Right cardiac atrium (tissue), 5 donors: ENCODE results near the gene PDE12. TPM values are rescaled to one million over a fixed set of nuclear protein-coding genes. Genes with fewer than 3 reads are reported as not detected.
"Not testable (repeated sequence)": the region's sequence is repeated elsewhere in the genome, so short reads cannot be mapped to it uniquely, and the experiment has no call there.

Source experiments
- ATAC-seq, 2 donors: fragments of 200-7000 bp; cut with Tn5 transposase; one replicate each; pipeline versions ENCODE4 v1.8.0 to v1.9.1; 2020; ENCODE audit warnings: moderate library complexity in 2 of 2, mild to moderate bottlenecking in 1 of 2
- DNase-seq, 3 donors: peaks; one replicate each; pipeline ENCODE4 v3.0.0-alpha.2; 2020
- H3K27ac ChIP-seq: one replicate; pipeline ENCODE4 v1.5.1; 2013; ENCODE audit warnings: mild to moderate bottlenecking, low read length, control low read depth, moderate library complexity
- H3K27me3 ChIP-seq: one replicate; pipeline ENCODE4 v1.6.1; 2013; ENCODE audit not compliant: control insufficient read depth, insufficient read depth
- H3K4me1 ChIP-seq: one replicate; pipeline ENCODE4 v1.6.1; 2013; ENCODE audit warnings: low read length; ENCODE audit not compliant: control insufficient read depth, insufficient read depth
- H3K4me3 ChIP-seq: one replicate; pipeline ENCODE4 v1.5.1; 2013; ENCODE audit warnings: low read length, control low read depth
- H3K9me3 ChIP-seq: one replicate; pipeline ENCODE4 v1.6.1; 2013; ENCODE audit warnings: low read length; ENCODE audit not compliant: control insufficient read depth
- WGBS: extraction: QIAGEN DNeasy Blood & Tissue Kit; methylation state at CpG from one replicate; pipeline ENCODE4 v1.1.7; 2013; 5-methylcytosine and 5-hydroxymethylcytosine counted together
- intact Hi-C, 4 donors: fragments of 100-400 bp; cut with DNase I; formaldehyde crosslinking; loops; one replicate each; pipeline versions ENCODE4 v1.11.0 to v1.14.0; 2022 to 2023
- polyA plus RNA-seq: library from polyadenylated mRNA; stranded (reverse); fragments of 200-250 nt; gene quantifications from one replicate; pipeline ENCODE4 v1.2.3, GENCODE V29; 2013
- total RNA-seq, 4 donors: library from RNA; stranded (reverse); fragmentation: NEBNext Ultra II Directional; extraction: Animal tissue kit (Norgen Biotek cat#: 25700); gene quantifications; one replicate each; pipeline ENCODE4 v1.2.1, GENCODE V29; 2021
- donor health status: healthy with polysubstance abuse.
- donor health status: DM: no; HTN: yes; CAD: no.
- donor health status: DM: no; HTN: no; CAD: no.
- donor health status: DM: no; HTN: yes; CAD: no; lungs with severe emphysema.
- donor health status: DM: yes; HTN: yes; CAD: no.

The PDE12 gene
- total and polyA plus RNA-seq, 5 donors = 4.0 to 14.8 (median 11.4) TPM

DNA sequence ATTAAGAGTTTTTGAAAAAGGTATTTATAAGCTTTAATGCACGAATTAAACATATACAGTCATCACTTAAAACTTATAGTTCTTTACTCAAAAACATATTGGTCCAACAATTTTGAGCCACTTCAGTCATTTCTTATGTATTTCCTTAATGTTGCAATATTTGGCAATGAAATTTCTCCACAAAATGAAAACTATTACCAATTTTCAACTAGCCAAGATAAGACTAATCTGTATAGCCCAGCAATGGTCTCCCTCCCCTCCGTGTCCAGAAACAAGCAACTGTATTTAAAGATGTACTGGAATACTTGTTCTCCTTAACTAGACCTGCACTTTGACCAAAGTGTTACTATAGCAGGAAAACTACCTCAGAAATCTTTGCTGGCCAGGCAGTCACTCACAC, 31.8 kb downstream of the PDE12 start:
- Histone ChIP-seq H3K27me3 (no peaks in the 10 kb centered on the region), H3K4me1 (peaks cover 4% of the 10 kb centered on the region), H3K9me3 (no peaks in the 10 kb centered on the region), H3K27ac (no peak overlapping the region), H3K4me3 (no peak overlapping the region)
- DNase-seq (no peak), ATAC-seq (no peak)
- intact Hi-C loops = no loop called here
- whole genome bisulfite sequencing = 67% methylated on average over 2 of the region's 2 CpGs

DNA sequence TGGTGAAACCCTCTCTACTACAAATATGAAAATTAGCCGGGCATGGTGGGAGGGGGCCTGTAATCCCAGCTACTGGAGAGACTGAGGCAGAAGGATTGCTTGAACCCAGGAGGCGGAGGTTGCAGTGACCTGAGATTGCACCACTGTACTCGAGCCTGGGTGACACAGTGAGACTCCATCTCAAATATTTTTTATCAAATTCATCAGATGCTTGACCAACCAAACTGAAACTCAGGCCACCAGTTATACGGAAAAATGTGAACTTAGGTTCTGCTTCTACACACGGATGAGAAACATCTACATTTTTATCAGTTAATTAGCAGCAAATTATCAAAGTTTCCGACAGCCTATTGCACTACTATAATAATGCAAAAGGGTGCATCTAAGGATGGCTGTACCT, 36.2 kb downstream of the PDE12 start:
- no peak for ATAC-seq
- peaks cover 5% of the 10 kb centered on the region for H3K4me1 ChIP-seq
- H3K27ac ChIP-seq = no peak overlapping the region
- DNase-seq = no peak
- WGBS = 60% methylated on average over 6 of the region's 6 CpGs
- H3K27me3 ChIP-seq = no peaks in the 10 kb centered on the region
- H3K4me3 ChIP-seq = no peak overlapping the region
- H3K9me3 ChIP-seq = no peaks in the 10 kb centered on the region
- intact Hi-C loops = no loop called here

DNA sequence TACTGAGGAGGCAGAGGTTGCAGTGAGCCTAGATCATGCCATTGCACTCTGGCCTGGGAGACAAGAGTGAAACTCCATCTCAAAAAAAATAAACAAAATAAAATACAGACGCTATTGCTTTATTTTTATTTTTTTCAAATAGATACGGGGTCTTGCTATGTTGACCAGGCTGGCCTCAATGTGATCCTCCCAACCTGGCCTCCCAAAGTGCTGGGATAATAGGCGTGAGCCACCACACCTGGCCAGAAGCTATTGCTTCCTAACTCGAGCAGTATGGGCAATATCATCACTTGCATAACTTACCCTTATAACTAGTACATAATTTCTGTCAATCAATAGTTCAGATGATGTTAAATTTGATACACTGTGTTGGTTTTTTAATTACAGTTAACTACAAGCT, 38.1 kb downstream of the PDE12 start:
- no peaks in the 10 kb centered on the region for H3K27me3 ChIP-seq
- intact Hi-C loops = no loop called here
- no peaks in the 10 kb centered on the region for H3K9me3 ChIP-seq
- DNase-seq = no peak
- H3K4me1 ChIP-seq = peaks cover 5% of the 10 kb centered on the region
- WGBS = 71% methylated on average over 4 of the region's 4 CpGs
- no peak overlapping the region for H3K4me3 ChIP-seq
- ATAC-seq = no peak
- H3K27ac ChIP-seq = no peak overlapping the region

DNA sequence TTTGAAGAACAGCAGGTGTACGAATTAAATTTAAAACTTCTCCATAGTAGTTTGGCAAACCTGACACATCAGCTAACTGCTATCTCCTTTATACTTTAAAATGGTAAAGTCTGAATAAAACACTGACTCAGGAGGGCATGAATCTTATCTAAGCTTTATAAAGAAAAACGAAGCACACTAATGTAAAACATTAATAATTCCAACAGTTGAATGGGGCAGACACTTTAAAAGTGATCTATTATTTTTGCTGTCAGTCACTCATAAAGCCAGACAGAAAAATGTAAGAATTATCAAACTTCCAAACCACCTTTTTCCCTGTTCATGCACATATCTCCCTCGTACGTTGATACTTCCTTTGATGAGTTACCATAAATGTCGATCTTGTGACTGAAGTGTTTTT, 38.5 kb downstream of the PDE12 start:
- H3K27me3 ChIP-seq = no peaks in the 10 kb centered on the region
- H3K4me3 ChIP-seq = peak overlapping the region; percentile 76
- no peak overlapping the region for H3K27ac ChIP-seq
- 19% methylated on average over 5 of the region's 5 CpGs for WGBS
- no peak for ATAC-seq
- intact Hi-C loops = no loop called here
- H3K9me3 ChIP-seq = no peaks in the 10 kb centered on the region
- no peak for DNase-seq
- peaks cover 5% of the 10 kb centered on the region for H3K4me1 ChIP-seq

DNA sequence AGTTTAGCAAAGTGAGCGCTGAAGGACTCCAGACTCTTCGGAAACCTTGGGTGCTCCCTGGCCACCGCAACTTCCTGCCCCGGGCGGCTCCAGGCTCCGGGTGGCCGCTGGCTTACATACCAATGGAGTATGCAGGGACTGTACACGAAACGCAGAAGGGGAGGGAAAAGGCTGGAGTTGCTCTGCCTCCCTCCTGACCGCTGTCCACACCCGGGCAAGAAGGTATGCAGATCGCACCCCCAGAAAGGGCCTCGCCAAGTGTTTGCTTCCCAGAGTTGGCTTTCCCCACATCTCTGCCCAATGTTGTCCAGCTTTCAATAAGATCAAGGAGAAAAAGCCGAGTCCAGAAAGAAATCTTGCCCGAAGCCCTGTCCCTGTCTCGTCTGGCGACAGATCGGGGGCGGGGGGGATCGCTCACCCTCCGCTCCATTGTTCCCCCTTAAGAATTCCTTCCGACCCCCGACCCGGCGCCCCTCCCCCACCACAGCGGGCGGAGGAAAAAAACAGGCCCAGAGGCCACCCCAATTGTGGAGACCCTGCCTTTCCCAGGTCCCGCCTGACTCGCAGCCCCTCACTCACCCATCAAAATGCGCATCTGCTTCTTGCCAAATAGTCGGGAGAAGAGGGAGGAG, 40.5 kb downstream of the PDE12 start:
- ATAC-seq (peak; percentile 76 to 81), DNase-seq (peak; percentile 77 to 93 (median 91))
- H3K9me3 ChIP-seq = no peaks in the 10 kb centered on the region
- H3K4me3 ChIP-seq = peak overlapping the region; percentile 76
- WGBS = under 1% methylated on average over 31 of the region's 31 CpGs
- no peaks in the 10 kb centered on the region for H3K27me3 ChIP-seq
- intact Hi-C loops = loop anchor here in 1 of 4 donors (5.0 kb wide), 1 partner anchor 39 kb away; the partner anchor contains the start of gene PDE12
- peaks cover 5% of the 10 kb centered on the region for H3K4me1 ChIP-seq
- H3K27ac ChIP-seq = peak overlapping the region; percentile 88

DNA sequence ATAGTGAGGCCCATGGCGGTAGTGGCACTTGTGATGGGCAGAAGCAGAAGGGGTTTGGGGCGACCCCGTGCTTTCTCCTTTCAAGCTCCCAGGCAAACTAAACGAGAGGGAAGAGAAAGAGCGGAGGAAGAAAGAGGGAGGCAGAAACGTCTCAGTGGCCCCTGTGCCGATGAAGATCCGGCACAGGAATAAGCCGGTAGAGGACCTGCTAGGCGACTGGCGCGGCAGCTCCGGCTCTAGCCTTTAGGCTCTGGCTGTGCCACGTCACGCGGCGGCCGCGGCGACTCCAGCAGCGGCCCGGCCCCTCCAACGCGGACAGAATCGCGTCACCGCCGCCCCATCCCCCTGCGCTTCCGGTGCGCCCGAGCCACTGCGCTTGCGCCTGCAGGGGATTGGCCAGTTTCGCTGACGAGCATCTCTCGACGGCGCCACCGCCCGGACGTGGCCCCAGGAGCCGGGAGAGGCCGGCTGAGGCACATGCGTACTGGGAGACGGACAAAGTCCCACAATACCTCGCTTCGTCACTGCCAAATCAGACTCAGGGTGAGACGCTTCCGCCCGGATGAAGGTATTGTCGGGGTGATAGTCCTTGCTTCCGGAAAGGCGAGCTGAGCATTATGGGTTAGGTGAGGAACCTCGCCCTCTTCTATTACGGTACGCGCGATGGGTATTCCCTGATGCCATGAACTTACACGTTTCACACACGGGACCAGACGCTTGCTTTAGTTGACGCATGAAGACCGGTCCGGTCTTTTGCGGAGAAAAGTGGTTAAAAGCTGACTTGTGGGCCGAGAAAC, 41.3 kb downstream of the PDE12 start, which contains the start of gene ARF4:
Gene ARF4 (minus strand): TSS at position 218 of the 797 bp plus-strand sequence. CDS start 204 bp downstream, at position 14.
- Histone ChIP-seq H3K27ac (peak within 1 kb of the TSS; percentile 92), H3K4me1 (peaks cover 1% of the 10 kb centered on the region), H3K4me3 (peak within 1 kb of the TSS; percentile 76), H3K27me3 (no peaks in the 10 kb centered on the region), H3K9me3 (no peaks in the 10 kb centered on the region)
- WGBS = under 1% methylated on average over 67 of the region's 67 CpGs
- ATAC-seq (peak; percentile 97 to 98), DNase-seq (peak; percentile 100)
- intact Hi-C loops = loop anchor here in 1 of 4 donors (5.0 kb wide), 1 partner anchor 40 kb away; the partner anchor contains the start of gene PDE12

DNA sequence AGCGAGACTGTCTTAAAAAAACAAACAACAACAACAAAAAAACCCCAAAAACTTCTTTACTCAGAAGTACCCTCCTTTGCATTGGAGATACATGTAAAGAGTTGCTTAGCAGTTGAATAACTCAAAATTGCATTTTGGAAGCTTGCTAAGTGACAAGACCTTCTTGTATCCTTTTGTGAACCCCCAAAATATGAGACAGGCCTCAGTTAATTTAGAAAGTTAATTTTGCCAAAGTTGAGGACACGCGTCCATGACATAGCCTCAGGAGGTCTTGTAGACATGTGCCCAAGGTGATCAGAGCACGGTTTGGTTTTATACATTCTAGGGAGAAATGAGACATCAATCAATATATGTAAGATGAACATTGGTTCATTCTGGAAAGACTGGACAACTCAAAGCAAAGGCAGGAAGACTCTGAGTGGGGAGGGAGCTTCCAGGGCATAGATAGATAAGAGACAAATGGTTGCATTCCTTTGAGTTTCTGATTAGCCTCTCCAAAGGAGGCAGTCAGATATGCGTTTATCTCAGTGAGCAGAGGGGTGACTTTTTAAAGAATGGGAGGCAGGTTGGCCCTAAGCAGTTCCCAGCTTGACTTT, 42.8 kb downstream of the PDE12 start:
- intact Hi-C loops = loop anchor here in 1 of 4 donors (5.0 kb wide), 1 partner anchor 42 kb away; the partner anchor contains the start of gene PDE12
- Histone ChIP-seq H3K9me3 (no peaks in the 10 kb centered on the region), H3K4me3 (peak overlapping the region; percentile 67), H3K27me3 (no peaks in the 10 kb centered on the region), H3K27ac (peak overlapping the region; percentile 72), H3K4me1 (peaks cover 1% of the 10 kb centered on the region)
- no peak for ATAC-seq
- DNase-seq = no peak
- 48% methylated on average over 5 of the region's 5 CpGs for WGBS

DNA sequence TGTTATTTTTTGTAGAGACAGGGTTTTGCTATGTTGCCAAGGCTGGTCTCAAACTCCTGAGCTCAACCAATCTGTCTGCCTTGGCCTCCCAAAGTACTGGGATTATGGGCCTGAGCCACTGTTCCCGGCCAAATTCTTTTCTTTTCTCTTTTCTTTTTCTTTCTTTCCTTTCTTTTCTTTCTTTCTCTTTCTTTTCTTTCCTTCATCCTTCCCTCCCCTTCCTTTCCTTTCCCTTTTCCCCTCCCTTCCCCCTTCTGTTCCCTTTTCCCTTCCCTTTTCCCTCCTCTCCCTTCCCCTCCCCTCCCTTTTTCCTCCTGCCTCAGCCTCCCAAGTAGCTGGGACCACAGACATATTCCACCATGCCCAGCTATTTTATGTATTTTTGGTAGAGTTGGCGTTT, 44.1 kb downstream of the PDE12 start:
- H3K9me3 ChIP-seq = no peaks in the 10 kb centered on the region
- DNase-seq (no peak), ATAC-seq (no peak)
- WGBS = 98% methylated on average over 2 of the region's 2 CpGs
- no peak overlapping the region for H3K4me3 ChIP-seq
- no peaks in the 10 kb centered on the region for H3K27me3 ChIP-seq
- H3K27ac ChIP-seq = no peak overlapping the region
- intact Hi-C loops = no loop called here
- H3K4me1 ChIP-seq = no peaks in the 10 kb centered on the region

DNA sequence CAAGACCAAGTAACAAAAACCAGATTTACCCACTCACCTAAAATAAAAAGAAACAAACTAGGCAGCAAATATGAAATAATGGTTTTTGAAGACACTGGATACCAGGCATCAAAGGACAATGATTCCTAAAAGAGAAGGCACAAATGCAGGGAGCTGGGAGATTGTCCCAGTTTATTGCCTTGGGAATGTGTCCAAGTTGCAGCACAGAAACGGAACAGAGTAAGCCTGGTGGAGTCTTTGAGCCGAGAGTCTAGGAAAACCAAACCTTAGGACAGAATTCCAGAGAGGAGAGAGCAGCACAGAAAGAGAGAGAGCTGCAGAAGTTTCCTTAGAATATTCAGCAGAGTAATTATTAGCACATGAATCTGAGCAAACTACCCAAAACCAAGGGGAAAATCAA, 48.9 kb downstream of the PDE12 start:
- intact Hi-C loops = no loop called here
- no peak for ATAC-seq

DNA sequence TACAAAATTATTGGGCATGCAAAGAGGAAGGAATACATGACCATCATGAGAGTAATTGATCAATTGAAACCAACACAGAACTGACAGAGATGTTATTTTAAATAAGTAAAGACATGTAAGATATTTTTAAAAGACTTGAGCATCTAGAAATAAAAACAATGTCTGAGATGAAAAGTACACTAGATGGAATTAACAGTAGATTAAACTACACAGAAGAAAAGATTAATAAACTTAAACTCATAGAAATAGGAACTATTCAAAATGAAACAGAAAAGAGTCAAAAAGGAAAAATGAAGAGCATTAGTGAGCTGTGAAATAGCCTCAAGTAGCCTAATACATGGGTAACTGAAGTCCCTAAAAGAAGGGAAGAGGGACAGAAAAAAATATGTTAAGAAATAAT, 49.6 kb downstream of the PDE12 start:
- Histone ChIP-seq H3K4me3 (no peak overlapping the region), H3K27ac (no peak overlapping the region), H3K4me1 (no peaks in the 10 kb centered on the region), H3K27me3 (no peaks in the 10 kb centered on the region), H3K9me3 (no peaks in the 10 kb centered on the region)
- no peak for ATAC-seq
- no peak for DNase-seq
- intact Hi-C loops = no loop called here

More for the DNA sequence above, 48.9 kb downstream of the PDE12 start:
- H3K4me1 ChIP-seq = no peaks in the 10 kb centered on the region
- no peak overlapping the region for H3K27ac ChIP-seq
- WGBS = 89% methylated on average over 2 of the region's 2 CpGs
- H3K4me3 ChIP-seq = no peak overlapping the region
- H3K9me3 ChIP-seq = no peaks in the 10 kb centered on the region
- no peaks in the 10 kb centered on the region for H3K27me3 ChIP-seq
- DNase-seq = no peak

DNA sequence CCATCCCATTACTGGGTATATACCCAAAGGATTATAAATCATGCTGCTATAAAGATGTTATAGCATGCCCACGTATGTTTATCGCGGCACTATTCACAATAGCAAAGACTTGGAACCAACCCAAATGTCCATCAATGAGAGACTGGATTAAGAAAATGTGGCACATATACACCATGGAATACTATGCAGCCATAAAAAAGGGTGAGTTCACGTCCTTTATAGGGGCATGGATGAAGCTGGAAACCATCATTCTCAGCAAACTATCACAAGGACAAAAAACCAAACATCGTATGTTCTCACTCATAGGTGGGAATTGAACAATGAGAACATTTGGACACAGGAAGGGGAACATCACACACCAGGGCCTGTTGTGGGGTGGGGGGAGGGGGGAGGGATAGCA, 55.8 kb downstream of the PDE12 start:
- H3K9me3 ChIP-seq, intact Hi-C loops, H3K27me3 ChIP-seq, ATAC-seq, H3K27ac ChIP-seq, H3K4me3 ChIP-seq, DNase-seq, H3K4me1 ChIP-seq: not testable (repeated sequence)
- WGBS = 97% methylated on average over 5 of the region's 5 CpGs
